Measurements from ENCODE around the gene UBALD2. TPM values are rescaled to one million over a fixed set of nuclear protein-coding genes. Genes with fewer than 3 reads are reported as not detected.

UBALD2 gene
- total and polyA plus RNA-seq, 2 of the 4 experiments (the other 2 are of a cell fraction): 0.90 to 12.1 TPM

GRCh38 chr17:76276461-76277299, 11.5 kb downstream of the UBALD2 start:
- no peak overlapping the region for H4K91ac ChIP-seq (ENCODE audit: insufficient read depth, low read depth, low read length)
- peaks cover 2% of the 10 kb centered on the region for H3K36me3 ChIP-seq (ENCODE audit: control insufficient read depth, insufficient read depth, low read length)
- no peak overlapping the region for H2BK20ac ChIP-seq (ENCODE audit: low read depth, low read length)
- peaks cover 7% of the 10 kb centered on the region for H3K4me1 ChIP-seq (ENCODE audit: control insufficient read depth, insufficient read depth, low read length)
- peak overlapping the region; percentile 46 for H2AFZ ChIP-seq (replicated peaks; ENCODE audit: low read length, poor library complexity)
- peaks cover 0 to 13% of the 10 kb centered on the region in 2 experiments; a peak in 2 of 4 replicates for H3K79me1 ChIP-seq (ENCODE audit: low read depth in 1 of 2, low read length in 2 of 2)
- peak overlapping the region; percentile 6; the same call in 1 of the 2 replicates for H2BK120ac ChIP-seq (ENCODE audit: low read depth, low read length)
- ATAC-seq (ENCODE audit: low read depth) (peak; percentile 24), DNase-seq (peak; percentile 31)
- no TSS peak for BruUV-seq (replicated peaks)
- H3K4me2 ChIP-seq (ENCODE audit: low read depth, low read length): no peak overlapping the region
- H3K4me3 ChIP-seq (ENCODE audit: insufficient read depth, low read depth, low read length): no peak overlapping the region
- peak overlapping the region; percentile 33 for H2AK9ac ChIP-seq (replicated peaks; ENCODE audit: low read depth, low read length, poor library complexity)
- H2BK5ac ChIP-seq (ENCODE audit: low read depth, low read length, poor library complexity, severe bottlenecking): peak overlapping the region; percentile 52
- intact Hi-C loops (cut with micrococcal nuclease): no loop called here
- POLR2A ChIA-PET (ENCODE audit: unreplicated experiment): no interaction called here
- no peaks in the 10 kb centered on the region for H3K9me3 ChIP-seq (ENCODE audit: control insufficient read depth, insufficient read depth, low read length)
- no peak overlapping the region for H3K56ac ChIP-seq (ENCODE audit: extremely low read depth, insufficient read depth, low read length)
- no peak for TF ChIP-seq MAZ (IDR thresholded peaks at IDR 0.05; ENCODE audit: borderline replicate concordance, low read depth, low read length)
- no peak for TF ChIP-seq MAFK (IDR thresholded peaks at IDR 0.05; ENCODE audit: low read depth, low read length)
- in situ Hi-C loops (cut with MboI; ENCODE audit: low sequenced_read_pairs): no loop called here
- no peak overlapping the region for H4K5ac ChIP-seq (ENCODE audit: low read depth, low read length)
- H3K23ac ChIP-seq (ENCODE audit: low read depth, low read length): no peak overlapping the region
- H3K18ac ChIP-seq (ENCODE audit: low read depth, low read length): no peak overlapping the region
- H2BK15ac ChIP-seq (ENCODE audit: low read depth, low read length): no peak overlapping the region
- no peak overlapping the region for H3K27ac ChIP-seq (ENCODE audit: insufficient read depth, low read length)
- H3K9me1 ChIP-seq (ENCODE audit: insufficient read depth, low read length): peaks cover 6% of the 10 kb centered on the region
- no peak overlapping the region; the same call in 1 of the 2 replicates for H2AK5ac ChIP-seq (ENCODE audit: low read depth, low read length)
- 96% methylated on average over 8 of the region's 19 CpGs; no CpG with 5 or more reads in 1 of the 2 experiments for WGBS, 2 experiments (ENCODE audit: extremely low coverage in 2 of 2, insufficient read length in 1 of 2)
- no peaks in the 10 kb centered on the region; the same call in 1 of the 2 replicates for H4K20me1 ChIP-seq (ENCODE audit: insufficient read depth, low read length)
- CTCF ChIA-PET: interaction anchor here (1.1 kb wide), 1 partner anchor 168 kb away, joined by 4 read pairs; no protein-coding TSS in a partner anchor
- 0 out of 2 replicates have a peak overlapping the region, but pooled peaks have one; percentile 7 for H3K4ac ChIP-seq (ENCODE audit: low read depth, low read length)
- H3K27me3 ChIP-seq (ENCODE audit: control insufficient read depth, insufficient read depth, low read length): no peaks in the 10 kb centered on the region
- no peak overlapping the region for H3K14ac ChIP-seq (replicated peaks; ENCODE audit: low read depth, low read length)
- dilution Hi-C loops (cut with HindIII; ENCODE audit: low sequenced_read_pairs, unreplicated experiment): no loop called here
- peak overlapping the region in 1 of 2 experiments; percentile 2; a peak in 1 of 4 replicates for H4K8ac ChIP-seq (ENCODE audit: low read depth in 2 of 2, low read length in 2 of 2)
- no peak overlapping the region for H3K9ac ChIP-seq (ENCODE audit: low read depth, low read length)

All from IMR-90 (cell line).